Measurements from ENCODE around the gene SEMA5B. TPM values are rescaled to one million over a fixed set of nuclear protein-coding genes. Genes with fewer than 3 reads are reported as not detected.

The SEMA5B gene
- total and polyA plus RNA-seq, 2 of the 4 experiments (the other 2 are of a cell fraction) = not detected

GRCh38 chr3:122945230-122945629 is 82.3 kb downstream of the SEMA5B start:
- Histone ChIP-seq H3K4ac (ENCODE audit: low read depth, low read length) (no peak overlapping the region), H3K36me3 (ENCODE audit: control insufficient read depth, insufficient read depth, low read length) (no peaks in the 10 kb centered on the region), H3K14ac (replicated peaks; ENCODE audit: low read depth, low read length) (no peak overlapping the region), H4K5ac (ENCODE audit: low read depth, low read length) (no peak overlapping the region), H3K27me3 (ENCODE audit: control insufficient read depth, insufficient read depth, low read length) (peaks cover 33% of the 10 kb centered on the region), H2BK15ac (ENCODE audit: low read depth, low read length) (no peak overlapping the region), H3K79me1 (ENCODE audit: low read depth in 1 of 2, low read length in 2 of 2) (no peaks in the 10 kb centered on the region), H2BK5ac (ENCODE audit: low read depth, low read length, poor library complexity, severe bottlenecking) (no peak overlapping the region), H2BK120ac (ENCODE audit: low read depth, low read length) (no peak overlapping the region), H2AFZ (replicated peaks; ENCODE audit: low read length, poor library complexity) (no peak overlapping the region), H2BK20ac (ENCODE audit: low read depth, low read length) (no peak overlapping the region), H3K18ac (ENCODE audit: low read depth, low read length) (no peak overlapping the region), H3K4me2 (ENCODE audit: low read depth, low read length) (no peak overlapping the region), H3K4me1 (ENCODE audit: control insufficient read depth, insufficient read depth, low read length) (peaks cover 1% of the 10 kb centered on the region; the same call in 1 of the 2 replicates), H3K56ac (ENCODE audit: extremely low read depth, insufficient read depth, low read length) (no peak overlapping the region), H4K8ac (ENCODE audit: low read depth in 2 of 2, low read length in 2 of 2) (no peak overlapping the region), H3K4me3 (ENCODE audit: insufficient read depth, low read depth, low read length) (no peak overlapping the region), H3K23ac (ENCODE audit: low read depth, low read length) (no peak overlapping the region), H3K27ac (ENCODE audit: insufficient read depth, low read length) (no peak overlapping the region), H3K9me1 (ENCODE audit: insufficient read depth, low read length) (no peaks in the 10 kb centered on the region), H4K20me1 (ENCODE audit: insufficient read depth, low read length) (no peaks in the 10 kb centered on the region), H4K91ac (ENCODE audit: insufficient read depth, low read depth, low read length) (no peak overlapping the region), H2AK9ac (replicated peaks; ENCODE audit: low read depth, low read length, poor library complexity) (no peak overlapping the region), H2AK5ac (ENCODE audit: low read depth, low read length) (no peak overlapping the region), H3K9me3 (ENCODE audit: control insufficient read depth, insufficient read depth, low read length) (no peaks in the 10 kb centered on the region), H3K9ac (ENCODE audit: low read depth, low read length) (no peak overlapping the region)
- no TSS peak for BruUV-seq (replicated peaks)
- POLR2A ChIA-PET (ENCODE audit: unreplicated experiment) = no interaction called here
- in situ Hi-C loops (cut with MboI; ENCODE audit: low sequenced_read_pairs) (loop anchor here (10.0 kb wide), 1 partner anchor 80 kb away; the partner anchor contains the start of gene SEMA5B), intact Hi-C loops (cut with micrococcal nuclease) (loop anchor here (10.0 kb wide), 1 partner anchor 380 kb away; the partner anchor contains the start of genes DTX3L and PARP9), dilution Hi-C loops (cut with HindIII; ENCODE audit: low sequenced_read_pairs, unreplicated experiment) (no loop called here)
- CTCF ChIA-PET = no interaction called here
- DNase-seq (no peak), ATAC-seq (ENCODE audit: low read depth) (no peak)
- TF ChIP-seq, protein P1, sequence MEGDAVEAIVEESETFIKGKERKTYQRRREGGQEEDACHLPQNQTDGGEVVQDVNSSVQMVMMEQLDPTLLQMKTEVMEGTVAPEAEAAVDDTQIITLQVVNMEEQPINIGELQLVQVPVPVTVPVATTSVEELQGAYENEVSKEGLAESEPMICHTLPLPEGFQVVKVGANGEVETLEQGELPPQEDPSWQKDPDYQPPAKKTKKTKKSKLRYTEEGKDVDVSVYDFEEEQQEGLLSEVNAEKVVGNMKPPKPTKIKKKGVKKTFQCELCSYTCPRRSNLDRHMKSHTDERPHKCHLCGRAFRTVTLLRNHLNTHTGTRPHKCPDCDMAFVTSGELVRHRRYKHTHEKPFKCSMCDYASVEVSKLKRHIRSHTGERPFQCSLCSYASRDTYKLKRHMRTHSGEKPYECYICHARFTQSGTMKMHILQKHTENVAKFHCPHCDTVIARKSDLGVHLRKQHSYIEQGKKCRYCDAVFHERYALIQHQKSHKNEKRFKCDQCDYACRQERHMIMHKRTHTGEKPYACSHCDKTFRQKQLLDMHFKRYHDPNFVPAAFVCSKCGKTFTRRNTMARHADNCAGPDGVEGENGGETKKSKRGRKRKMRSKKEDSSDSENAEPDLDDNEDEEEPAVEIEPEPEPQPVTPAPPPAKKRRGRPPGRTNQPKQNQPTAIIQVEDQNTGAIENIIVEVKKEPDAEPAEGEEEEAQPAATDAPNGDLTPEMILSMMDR (conservative IDR thresholded peaks at IDR 0.05; ENCODE audit: low read depth, low read length) = no peak
- no peak for TF ChIP-seq RFX5 (IDR thresholded peaks at IDR 0.05; ENCODE audit: low read depth, low read length)
- no peak for TF ChIP-seq RAD21 (IDR thresholded peaks at IDR 0.05; ENCODE audit: low read length)
- no peak for TF ChIP-seq BHLHE40 (IDR thresholded peaks at IDR 0.05; ENCODE audit: low read depth, low read length)
- no peak for TF ChIP-seq RCOR1 (IDR thresholded peaks at IDR 0.05; ENCODE audit: insufficient replicate concordance, low read length)
- no CpG with 5 or more reads among the region's 2 CpGs for WGBS, 2 experiments (ENCODE audit: extremely low coverage in 2 of 2, insufficient read length in 1 of 2)

All from IMR-90 (cell line).